Smooth muscle cell (in vitro differentiated cells): ENCODE measurements around the gene TMEM223. TPM values are rescaled to one million over a fixed set of nuclear protein-coding genes. Genes with fewer than 3 reads are reported as not detected.

Source experiments
- DNase-seq: peaks from one replicate; lab custom pipeline; 2025; ENCODE audit not compliant: unreplicated experiment; lab: John Stamatoyannopoulos, UW
- H2AFZ ChIP-seq: fragments of 200-600 bp; sonication (generic); 2 replicates; pipeline ENCODE4 v1.6.0; 2016; ENCODE audit warnings: antibody characterized with exemption, low read depth, mild to moderate bottlenecking
- H3F3A ChIP-seq: fragments of 200-600 bp; sonication (generic); 2 replicates; pipeline ENCODE4 v1.6.0; 2017; ENCODE audit warnings: antibody characterized with exemption, low read depth
- H3K27ac ChIP-seq: fragments of 200-600 bp; sonication (generic); 2 replicates; pipeline ENCODE4 v1.5.1; 2016; ENCODE audit warnings: low read depth, mild to moderate bottlenecking
- H3K27me3 ChIP-seq: fragments of 200-600 bp; sonication (generic); 2 replicates; pipeline ENCODE4 v1.6.1; 2016; ENCODE audit warnings: low read depth, mild to moderate bottlenecking
- H3K36me3 ChIP-seq: fragments of 200-600 bp; sonication (generic); 2 replicates; pipeline ENCODE4 v1.5.1; 2016; ENCODE audit warnings: low read depth
- H3K4me1 ChIP-seq: fragments of 200-600 bp; sonication (generic); 2 replicates; pipeline ENCODE4 v1.5.1; 2016; ENCODE audit warnings: low read depth
- H3K4me2 ChIP-seq: fragments of 200-600 bp; sonication (generic); 2 replicates; pipeline ENCODE4 v1.6.0; 2016; ENCODE audit warnings: mild to moderate bottlenecking
- H3K4me3 ChIP-seq: fragments of 200-600 bp; sonication (generic); 2 replicates; pipeline ENCODE4 v1.5.1; 2016; ENCODE audit warnings: mild to moderate bottlenecking
- H3K79me2 ChIP-seq: fragments of 200-600 bp; sonication (generic); 2 replicates; pipeline ENCODE4 v1.6.0; 2016; ENCODE audit warnings: low read depth, mild to moderate bottlenecking
- H3K9ac ChIP-seq: fragments of 200-600 bp; sonication (generic); 2 replicates; pipeline ENCODE4 v1.6.0; 2016; ENCODE audit warnings: low read depth
- H3K9me3 ChIP-seq: fragments of 200-600 bp; sonication (generic); replicated peaks from 2 replicates; pipeline ENCODE4 v1.5.1; 2016; ENCODE audit warnings: low read depth
- H4K20me1 ChIP-seq: fragments of 200-600 bp; sonication (generic); 2 replicates; pipeline ENCODE4 v1.6.0; 2016; ENCODE audit warnings: low read depth
- WGBS: methylation state at CpG from one replicate; pipeline ENCODE4 v1.1.7; 2016; ENCODE audit warnings: low lambda C conversion rate; 5-methylcytosine and 5-hydroxymethylcytosine counted together
- polyA plus RNA-seq: library from polyadenylated mRNA; unstranded; fragments of >200 nt; fragmentation: Nextera tagmentation; extraction: Ambion mirVana; gene quantifications from 2 replicates; pipeline ENCODE4 v1.2.1, GENCODE V29; 2016
- total RNA-seq: library from RNA; depleted of rRNA; stranded (reverse); fragments of >200 nt; gene quantifications from 2 replicates; pipeline ENCODE4 v1.2.3, GENCODE V29; 2014
- TF ChIP-seq, protein P1 (sequence below): fragments of 200-600 bp; sonication (generic); IDR thresholded peaks from 2 replicates; pipeline ENCODE4 v1.5.1; 2017; ENCODE audit warnings: borderline replicate concordance, mild to moderate bottlenecking, antibody characterized with exemption; ENCODE audit not compliant: insufficient read depth, poor library complexity, severe bottlenecking

The TMEM223 gene
- total and polyA plus RNA-seq, 2 experiments from 2014 or later = 40.8 to 43.2 TPM

DNA sequence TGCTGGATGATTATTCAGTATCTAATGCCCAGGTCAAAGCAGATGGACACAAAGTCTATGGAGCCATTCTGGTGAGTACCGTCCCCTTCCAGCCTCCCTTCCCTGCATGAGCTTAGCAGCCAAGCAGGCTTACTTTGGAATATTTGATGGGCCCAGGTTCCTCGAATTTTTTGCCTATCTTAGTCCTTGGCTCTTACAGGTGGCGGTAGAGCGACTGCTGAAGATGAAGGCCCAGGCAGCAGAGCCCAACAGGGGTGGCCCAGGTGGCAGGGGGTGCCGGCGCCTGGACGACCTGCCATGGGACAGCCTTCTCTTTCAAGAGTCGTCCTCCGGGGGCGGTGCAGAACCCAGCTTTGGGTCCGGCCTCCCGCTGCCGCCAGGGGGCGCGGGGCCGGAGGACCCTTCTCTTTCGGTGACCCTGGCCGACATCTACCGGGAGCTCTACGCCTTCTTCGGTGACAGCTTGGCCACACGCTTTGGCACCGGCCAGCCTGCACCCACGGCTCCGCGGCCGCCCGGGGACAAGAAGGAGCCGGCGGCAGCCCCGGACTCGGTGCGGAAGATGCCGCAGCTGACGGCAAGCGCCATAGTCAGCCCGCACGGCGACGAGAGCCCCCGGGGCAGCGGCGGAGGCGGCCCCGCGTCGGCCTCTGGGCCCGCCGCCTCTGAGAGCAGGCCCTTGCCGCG lies 5.3 kb downstream of the TMEM223 start:
- H3K79me2 ChIP-seq = peaks cover 36% of the 10 kb centered on the region
- peaks cover 17% of the 10 kb centered on the region for H3F3A ChIP-seq
- H2AFZ ChIP-seq = peak overlapping the region; percentile 67
- H3K27ac ChIP-seq = peak overlapping the region; percentile 87
- peak; percentile 61 for DNase-seq
- H3K9ac ChIP-seq = peak overlapping the region; percentile 81
- no peaks in the 10 kb centered on the region for H3K9me3 ChIP-seq
- peaks cover 5% of the 10 kb centered on the region for H4K20me1 ChIP-seq
- H3K4me2 ChIP-seq = peak overlapping the region; percentile 95
- H3K27me3 ChIP-seq = no peaks in the 10 kb centered on the region
- H3K4me1 ChIP-seq = peaks cover 7% of the 10 kb centered on the region
- no peaks in the 10 kb centered on the region for H3K36me3 ChIP-seq
- H3K4me3 ChIP-seq = peak overlapping the region; percentile 86
- WGBS = 2% methylated on average over 46 of the region's 51 CpGs
- TF ChIP-seq, protein P1, sequence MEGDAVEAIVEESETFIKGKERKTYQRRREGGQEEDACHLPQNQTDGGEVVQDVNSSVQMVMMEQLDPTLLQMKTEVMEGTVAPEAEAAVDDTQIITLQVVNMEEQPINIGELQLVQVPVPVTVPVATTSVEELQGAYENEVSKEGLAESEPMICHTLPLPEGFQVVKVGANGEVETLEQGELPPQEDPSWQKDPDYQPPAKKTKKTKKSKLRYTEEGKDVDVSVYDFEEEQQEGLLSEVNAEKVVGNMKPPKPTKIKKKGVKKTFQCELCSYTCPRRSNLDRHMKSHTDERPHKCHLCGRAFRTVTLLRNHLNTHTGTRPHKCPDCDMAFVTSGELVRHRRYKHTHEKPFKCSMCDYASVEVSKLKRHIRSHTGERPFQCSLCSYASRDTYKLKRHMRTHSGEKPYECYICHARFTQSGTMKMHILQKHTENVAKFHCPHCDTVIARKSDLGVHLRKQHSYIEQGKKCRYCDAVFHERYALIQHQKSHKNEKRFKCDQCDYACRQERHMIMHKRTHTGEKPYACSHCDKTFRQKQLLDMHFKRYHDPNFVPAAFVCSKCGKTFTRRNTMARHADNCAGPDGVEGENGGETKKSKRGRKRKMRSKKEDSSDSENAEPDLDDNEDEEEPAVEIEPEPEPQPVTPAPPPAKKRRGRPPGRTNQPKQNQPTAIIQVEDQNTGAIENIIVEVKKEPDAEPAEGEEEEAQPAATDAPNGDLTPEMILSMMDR = peak; percentile 93

DNA sequence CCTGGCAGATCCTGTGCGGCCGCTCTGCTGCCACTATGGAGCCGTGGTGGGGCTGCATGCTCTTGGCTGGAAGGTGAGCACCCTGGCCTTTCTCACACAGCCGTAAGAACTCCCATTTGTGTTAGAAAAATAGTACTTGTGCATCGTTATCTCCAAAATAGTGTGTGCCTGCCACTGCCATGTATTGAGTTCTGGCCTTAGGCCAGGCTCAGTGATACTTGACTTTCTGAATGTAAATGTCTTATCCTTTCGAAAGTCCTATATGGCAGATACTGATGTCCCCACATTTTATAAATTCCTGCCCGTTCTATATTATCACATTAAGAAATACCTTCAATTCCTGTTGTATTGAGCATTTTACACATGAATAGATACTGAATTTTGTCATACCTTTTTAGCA lies 9.1 kb downstream of the TMEM223 start:
- Histone ChIP-seq H3K9ac (no peak overlapping the region), H3F3A (peaks cover 4% of the 10 kb centered on the region), H3K36me3 (no peaks in the 10 kb centered on the region), H2AFZ (no peak overlapping the region), H3K9me3 (no peaks in the 10 kb centered on the region), H3K27me3 (no peaks in the 10 kb centered on the region), H3K4me3 (no peak overlapping the region), H3K79me2 (no peaks in the 10 kb centered on the region), H3K27ac (no peak overlapping the region), H3K4me2 (no peak overlapping the region), H3K4me1 (no peaks in the 10 kb centered on the region), H4K20me1 (no peaks in the 10 kb centered on the region)
- TF ChIP-seq, protein P1 = no peak
- 97% methylated on average over 7 of the region's 7 CpGs for WGBS
- no peak for DNase-seq

DNA sequence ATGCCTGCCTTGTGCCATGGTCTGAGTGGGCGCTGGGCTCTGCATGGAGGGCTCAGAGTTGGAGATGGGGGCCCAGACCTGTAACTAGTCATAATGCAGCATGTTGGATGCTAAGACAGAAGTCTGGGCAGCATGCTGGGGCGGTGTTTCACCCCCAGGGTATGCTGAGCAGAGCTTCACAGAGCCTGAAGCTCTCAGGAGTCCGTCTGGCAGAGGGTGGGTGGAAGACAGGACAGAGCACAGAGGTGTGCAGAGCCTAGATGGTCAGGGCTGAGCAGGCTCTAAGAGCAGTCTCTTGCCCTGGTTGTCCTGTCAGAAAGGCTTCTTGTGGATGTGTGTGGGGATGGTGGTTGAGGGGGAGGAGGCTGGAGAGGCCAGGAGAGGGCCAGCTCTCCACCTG lies 13.4 kb downstream of the TMEM223 start:
- peaks cover 5% of the 10 kb centered on the region for H3K79me2 ChIP-seq
- TF ChIP-seq, protein P1 = no peak

DNA sequence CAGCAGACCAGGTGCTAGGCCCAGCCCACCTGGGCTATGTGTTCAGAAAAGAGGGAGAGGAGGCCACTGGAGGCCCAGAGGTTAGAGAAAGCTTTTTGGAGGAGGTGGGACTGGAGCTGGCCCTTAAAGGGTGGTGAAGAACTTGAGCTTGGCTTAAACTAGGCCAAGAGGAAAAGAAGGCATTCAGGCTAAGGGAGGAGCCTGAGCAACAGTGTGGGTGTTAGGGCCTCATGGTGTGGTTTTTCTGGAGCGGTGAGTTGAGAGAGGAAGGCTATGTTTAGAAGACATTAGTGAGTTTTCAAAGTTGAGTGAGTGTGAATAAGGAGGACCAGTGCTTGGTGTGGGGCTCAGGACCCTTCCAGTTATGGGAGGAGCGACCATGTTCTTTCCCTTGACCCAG lies 14.4 kb downstream of the TMEM223 start:
- no peak overlapping the region for H3K27ac ChIP-seq
- TF ChIP-seq, protein P1 = no peak
- DNase-seq = no peak
- H3K27me3 ChIP-seq = no peaks in the 10 kb centered on the region
- no peak overlapping the region for H3K4me3 ChIP-seq
- H2AFZ ChIP-seq = no peak overlapping the region
- H3K9me3 ChIP-seq = no peaks in the 10 kb centered on the region
- H3K4me1 ChIP-seq = no peaks in the 10 kb centered on the region
- no peaks in the 10 kb centered on the region for H3F3A ChIP-seq
- H3K4me2 ChIP-seq = no peak overlapping the region
- no peaks in the 10 kb centered on the region for H4K20me1 ChIP-seq
- no peak overlapping the region for H3K9ac ChIP-seq
- 76% methylated on average over 2 of the region's 2 CpGs for WGBS
- no peaks in the 10 kb centered on the region for H3K36me3 ChIP-seq
- H3K79me2 ChIP-seq = peaks cover 7% of the 10 kb centered on the region

More for the DNA sequence above, 13.4 kb downstream of the TMEM223 start:
- DNase-seq = no peak
- H3K4me1 ChIP-seq = no peaks in the 10 kb centered on the region
- H3K4me3 ChIP-seq = no peak overlapping the region
- no peak overlapping the region for H3K27ac ChIP-seq
- no peaks in the 10 kb centered on the region for H4K20me1 ChIP-seq
- no peaks in the 10 kb centered on the region for H3K9me3 ChIP-seq
- H2AFZ ChIP-seq = no peak overlapping the region
- H3K9ac ChIP-seq = no peak overlapping the region
- no peaks in the 10 kb centered on the region for H3F3A ChIP-seq
- 97% methylated on average over 3 of the region's 3 CpGs for WGBS
- no peaks in the 10 kb centered on the region for H3K27me3 ChIP-seq
- H3K36me3 ChIP-seq = no peaks in the 10 kb centered on the region
- no peak overlapping the region for H3K4me2 ChIP-seq
